Activated T-helper 1 cell treated with anti-CD3 and anti-CD28 coated beads, Interleukin-2, amount 50 U/mL, for 16 hours (primary cell): ENCODE measurements around the gene HMGCR.
"Not testable (repeated sequence)": the region's sequence is repeated elsewhere in the genome, so short reads cannot be mapped to it uniquely, and the experiment has no call there.

Source experiments
- DNase-seq, 2 donors: peaks; one replicate each; pipeline ENCODE4 v3.0.0-alpha.2; 2020; ENCODE audit warnings: low read depth in 1 of 2, low spot score in 1 of 2

Gene HMGCR

GRCh38 chr5:75336615-75337336 is at the start of gene HMGCR:
Gene HMGCR (plus strand): TSS chr5:75337220. CDS start chr5:75342606, 5,386 bp downstream.
- peak; percentile 90 to 94 for DNase-seq

- not testable (repeated sequence) for DNase-seq
Observed at GRCh38 chr5:75291844-75292243, 45.2 kb upstream of the HMGCR start.

- DNase-seq: no peak
Observed at GRCh38 chr5:75300084-75300483, 36.9 kb upstream of the HMGCR start.

GRCh38 chr5:75303419-75303818 is 33.6 kb upstream of the HMGCR start:
- no peak for DNase-seq

GRCh38 chr5:75304486-75304885 is 32.5 kb upstream of the HMGCR start:
- not testable (repeated sequence) for DNase-seq

GRCh38 chr5:75306746-75307145 is 30.3 kb upstream of the HMGCR start:
- DNase-seq: no peak

GRCh38 chr5:75310212-75310611 is 26.8 kb upstream of the HMGCR start:
- DNase-seq: no peak

- DNase-seq: not testable (repeated sequence)
Observed at GRCh38 chr5:75319148-75319547, 17.9 kb upstream of the HMGCR start.

- DNase-seq: no peak
Observed at GRCh38 chr5:75319638-75320037, 17.4 kb upstream of the HMGCR start.

- DNase-seq: no peak
Observed at GRCh38 chr5:75320371-75320770, 16.6 kb upstream of the HMGCR start.

GRCh38 chr5:75322066-75322465 is 15.0 kb upstream of the HMGCR start:
- no peak for DNase-seq

- DNase-seq: no peak
Observed at GRCh38 chr5:75324791-75325190, 12.2 kb upstream of the HMGCR start.

GRCh38 chr5:75325242-75325641 is 11.8 kb upstream of the HMGCR start:
- DNase-seq: no peak

GRCh38 chr5:75330404-75330803 is 6.6 kb upstream of the HMGCR start:
- DNase-seq: no peak

GRCh38 chr5:75331095-75332090 is 5.6 kb upstream of the HMGCR start:
- DNase-seq: no peak

- DNase-seq: not testable (repeated sequence)
Observed at GRCh38 chr5:75333759-75334158, 3.3 kb upstream of the HMGCR start.

GRCh38 chr5:75334413-75334812 is 2.6 kb upstream of the HMGCR start:
- DNase-seq: not testable (repeated sequence)

GRCh38 chr5:75335486-75335885 is 1.5 kb upstream of the HMGCR start:
- DNase-seq: no peak

- DNase-seq: no peak
Observed at GRCh38 chr5:75335952-75336614, 937 bp upstream of the HMGCR start.

- DNase-seq: peak in 1 of 2 donors; percentile 8
Observed at GRCh38 chr5:75337366-75338021, 474 bp downstream of the HMGCR start.

GRCh38 chr5:75338408-75338807 is 1.4 kb downstream of the HMGCR start:
- no peak for DNase-seq
